ENCODE results near the gene FAHD1.

The FAHD1 gene

DNA sequence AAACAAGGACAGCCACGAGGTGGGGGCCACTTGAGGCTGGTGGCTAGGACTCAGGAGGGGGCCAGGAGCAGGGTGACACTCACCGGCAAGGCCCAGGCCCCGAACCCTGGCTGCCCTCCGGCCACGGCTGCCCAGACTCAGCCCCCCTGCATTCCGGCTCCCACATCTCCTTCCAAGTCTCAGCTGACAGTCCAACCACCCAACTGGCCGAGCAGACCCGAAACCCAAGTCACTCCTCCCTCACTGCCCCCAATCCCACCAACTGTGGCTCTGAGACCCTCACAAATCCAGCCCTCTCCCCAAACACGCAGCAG, 9.8 kb upstream of the FAHD1 start:
- Mint-ChIP-seq H3K36me3 (ENCODE audit: low read depth) (peaks cover 100% of the 10 kb centered on the region), H3K27ac (no peak overlapping the region), H3K9me3 (no peaks in the 10 kb centered on the region), H3K4me3 (no peak overlapping the region), H3K4me1 (ENCODE audit: low read depth) (peaks cover 9% of the 10 kb centered on the region), H3K27me3 (no peaks in the 10 kb centered on the region)
- intact Hi-C loops (cut with micrococcal nuclease) = no loop called here

DNA sequence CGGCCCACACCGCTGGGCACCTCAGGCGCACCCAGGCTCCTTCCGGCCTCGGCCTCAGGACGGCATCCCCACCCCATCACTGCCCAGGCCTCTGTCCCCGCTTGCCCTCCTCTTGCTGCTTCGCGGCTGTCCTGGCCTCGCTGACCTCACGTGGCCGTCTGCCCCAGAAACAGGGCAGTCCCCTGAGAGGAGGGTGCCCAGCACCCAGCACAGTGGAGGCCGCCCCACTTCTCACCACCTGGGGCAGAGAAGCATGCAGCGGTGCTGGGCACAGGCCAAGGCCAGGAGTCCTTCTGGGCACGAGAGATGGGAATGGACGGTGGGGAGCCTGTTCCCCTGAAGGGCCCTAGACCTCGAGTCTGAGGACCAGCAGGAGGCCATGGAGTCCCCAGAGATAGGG, 9.3 kb upstream of the FAHD1 start:
- H3K9me3 Mint-ChIP-seq = no peaks in the 10 kb centered on the region
- intact Hi-C loops (cut with micrococcal nuclease) = no loop called here
- peaks cover 100% of the 10 kb centered on the region for H3K36me3 Mint-ChIP-seq (ENCODE audit: low read depth)
- H3K27me3 Mint-ChIP-seq = no peaks in the 10 kb centered on the region
- H3K4me1 Mint-ChIP-seq (ENCODE audit: low read depth) = peaks cover 8% of the 10 kb centered on the region
- no peak overlapping the region for H3K27ac Mint-ChIP-seq
- H3K4me3 Mint-ChIP-seq = no peak overlapping the region

DNA sequence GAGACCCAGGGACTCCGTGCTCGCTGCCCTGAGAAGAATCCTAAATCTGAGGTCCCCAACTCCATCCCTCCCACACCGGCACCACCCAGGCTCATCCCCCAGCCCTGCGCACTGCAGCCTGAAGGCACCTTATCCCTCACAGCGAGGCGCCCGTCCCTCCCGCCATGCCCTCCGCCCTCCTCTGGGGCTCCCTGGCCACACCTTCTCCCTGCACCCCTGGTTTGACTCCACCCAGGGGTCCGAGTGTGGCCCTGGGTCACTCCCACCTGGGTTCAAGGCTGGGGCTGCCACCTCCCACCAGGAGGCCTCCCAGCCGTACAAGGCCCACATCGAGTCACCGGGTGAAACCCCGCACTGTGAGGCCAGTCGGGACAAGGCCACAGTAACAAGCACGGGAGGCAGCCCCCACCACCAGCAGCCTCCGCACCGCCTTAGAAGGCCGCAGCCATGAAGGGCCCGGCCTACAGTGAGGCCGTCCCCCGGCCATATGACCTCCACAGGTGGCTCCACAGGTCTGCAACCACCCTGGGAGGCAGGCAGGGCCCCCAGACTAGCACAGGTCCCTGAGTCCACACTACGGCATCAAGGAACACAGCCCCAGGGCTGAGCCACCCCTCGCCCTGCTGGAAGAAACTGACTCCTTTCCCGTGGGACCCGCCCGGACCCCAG, 8.7 kb upstream of the FAHD1 start:
- Mint-ChIP-seq H3K9me3 (no peaks in the 10 kb centered on the region), H3K4me1 (ENCODE audit: low read depth) (peaks cover 2% of the 10 kb centered on the region), H3K4me3 (no peak overlapping the region), H3K27me3 (no peaks in the 10 kb centered on the region), H3K27ac (no peak overlapping the region), H3K36me3 (ENCODE audit: low read depth) (peaks cover 97% of the 10 kb centered on the region)
- intact Hi-C loops (cut with micrococcal nuclease) = no loop called here

DNA sequence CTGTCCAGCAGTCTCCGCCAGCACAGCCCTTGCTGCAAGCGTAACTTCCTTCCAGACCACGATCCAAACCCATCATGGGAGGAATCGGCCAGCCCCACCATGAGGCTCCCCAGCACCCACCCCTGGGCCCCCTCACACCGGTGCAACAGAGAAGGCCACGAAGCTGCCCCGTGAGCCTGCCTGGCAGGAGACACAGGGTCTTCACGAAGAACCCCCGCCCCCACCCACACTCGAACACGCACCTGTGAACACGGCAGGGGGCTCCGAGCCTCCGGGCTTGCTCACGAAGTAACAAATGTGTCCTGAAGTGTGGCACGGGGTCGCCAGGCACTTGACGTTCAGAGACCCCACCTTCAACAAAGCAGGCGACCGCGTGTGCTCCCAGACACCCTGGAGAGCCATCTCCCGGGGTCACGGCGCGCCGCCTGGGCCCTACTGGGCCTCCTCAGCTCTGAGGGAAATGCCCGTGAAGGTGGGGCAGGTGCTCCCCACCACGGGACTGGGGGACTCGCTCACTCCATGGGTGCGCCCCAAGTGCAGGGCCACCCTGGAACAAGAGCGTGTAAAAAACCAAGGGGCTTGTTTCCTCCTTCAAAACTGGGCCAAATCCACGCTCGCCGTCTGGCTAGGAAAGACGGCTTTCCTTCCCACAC, 8.0 kb upstream of the FAHD1 start:
- no peaks in the 10 kb centered on the region for H3K9me3 Mint-ChIP-seq
- H3K4me1 Mint-ChIP-seq (ENCODE audit: low read depth) = peaks cover 4% of the 10 kb centered on the region
- intact Hi-C loops (cut with micrococcal nuclease) = no loop called here
- no peak overlapping the region for H3K4me3 Mint-ChIP-seq
- H3K27ac Mint-ChIP-seq = no peak overlapping the region
- no peaks in the 10 kb centered on the region for H3K27me3 Mint-ChIP-seq
- peaks cover 95% of the 10 kb centered on the region for H3K36me3 Mint-ChIP-seq (ENCODE audit: low read depth)

DNA sequence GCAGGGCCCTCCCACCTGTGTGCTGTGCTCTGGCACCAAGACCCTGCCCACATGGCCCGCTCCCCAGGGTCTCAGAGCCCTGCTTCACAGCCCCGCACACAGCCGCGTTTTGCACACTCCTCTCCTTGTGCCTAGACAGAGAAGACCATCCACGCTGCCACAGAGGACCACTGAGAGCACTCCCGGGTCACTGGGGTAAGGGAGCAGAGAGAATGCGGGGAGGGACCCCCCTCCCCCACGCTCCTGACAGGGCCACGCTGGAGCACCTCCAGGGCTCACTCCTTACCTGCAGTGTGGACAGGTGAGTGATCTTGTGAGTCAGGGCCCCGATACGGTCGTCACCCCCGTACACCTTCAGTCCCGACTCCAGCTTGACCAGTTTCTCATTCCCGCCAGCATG, 7.4 kb upstream of the FAHD1 start:
- H3K9me3 Mint-ChIP-seq = no peaks in the 10 kb centered on the region
- intact Hi-C loops (cut with micrococcal nuclease) = no loop called here
- H3K27ac Mint-ChIP-seq = no peak overlapping the region
- no peaks in the 10 kb centered on the region for H3K27me3 Mint-ChIP-seq
- H3K36me3 Mint-ChIP-seq (ENCODE audit: low read depth) = peaks cover 95% of the 10 kb centered on the region
- H3K4me1 Mint-ChIP-seq (ENCODE audit: low read depth) = peaks cover 10% of the 10 kb centered on the region
- no peak overlapping the region for H3K4me3 Mint-ChIP-seq

DNA sequence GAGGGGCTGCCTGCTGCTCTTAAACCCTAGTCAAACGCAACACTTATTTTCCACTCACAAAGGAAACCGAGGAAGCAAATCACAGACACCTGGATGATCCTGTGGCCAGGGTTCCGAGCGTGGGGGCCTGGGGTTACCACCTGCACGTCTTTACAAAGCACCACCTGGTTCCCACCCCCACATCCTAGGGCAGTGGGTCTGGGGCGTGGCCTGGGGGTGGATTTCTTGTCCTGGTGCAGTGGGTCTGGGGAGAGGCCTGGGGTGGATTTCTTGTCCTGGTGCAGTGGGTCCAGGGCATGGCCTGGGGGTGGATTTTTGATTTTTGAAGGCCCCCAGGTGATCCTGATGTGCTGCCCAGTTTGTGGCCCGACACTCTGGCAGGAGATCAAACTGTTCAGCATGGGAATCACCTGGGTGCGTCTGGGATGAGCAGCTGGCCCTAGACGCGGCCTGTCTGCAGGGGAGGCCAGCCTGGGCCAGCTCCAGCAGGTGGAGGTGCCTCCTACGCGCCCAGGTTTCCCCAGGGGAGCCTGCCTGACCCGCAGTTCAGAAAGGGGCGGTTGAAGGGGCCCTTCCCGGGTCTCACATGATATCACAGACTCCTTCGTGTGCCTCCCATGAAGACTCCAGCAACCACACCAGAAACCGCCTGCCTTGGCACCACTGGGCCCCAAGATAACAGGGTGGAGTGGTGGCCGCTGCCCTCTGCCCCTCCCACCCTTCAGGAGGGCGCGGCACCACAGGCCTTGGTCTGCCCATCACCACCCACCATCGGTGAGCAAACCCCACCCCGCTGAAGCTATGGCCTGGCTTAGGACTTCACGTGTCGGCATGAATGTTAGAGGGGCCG, 6.7 kb upstream of the FAHD1 start:
- Mint-ChIP-seq H3K9me3 (no peaks in the 10 kb centered on the region), H3K27ac (no peak overlapping the region), H3K27me3 (no peaks in the 10 kb centered on the region), H3K4me3 (no peak overlapping the region), H3K4me1 (ENCODE audit: low read depth) (peaks cover 14% of the 10 kb centered on the region), H3K36me3 (ENCODE audit: low read depth) (peaks cover 90% of the 10 kb centered on the region)
- intact Hi-C loops (cut with micrococcal nuclease) = no loop called here

DNA sequence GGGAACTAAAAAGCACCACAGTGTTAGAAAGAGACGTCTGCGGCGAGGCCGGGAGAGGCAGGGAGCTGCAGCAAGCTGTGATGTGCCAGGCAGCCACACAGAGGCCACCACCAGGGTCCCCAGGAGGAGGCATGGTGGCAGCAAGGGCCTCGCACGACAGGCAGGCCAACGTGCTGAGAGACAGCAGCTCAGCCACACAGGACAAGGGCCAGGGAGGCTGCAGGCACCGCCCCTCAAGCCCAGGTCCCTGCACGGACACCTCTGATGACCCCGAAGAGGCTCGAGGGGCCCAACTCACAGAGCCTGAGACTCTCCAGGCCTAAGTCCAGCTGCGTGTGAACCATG, 6.1 kb upstream of the FAHD1 start:
- H3K9me3 Mint-ChIP-seq = no peaks in the 10 kb centered on the region
- H3K36me3 Mint-ChIP-seq (ENCODE audit: low read depth) = peaks cover 84% of the 10 kb centered on the region
- no peaks in the 10 kb centered on the region for H3K27me3 Mint-ChIP-seq
- intact Hi-C loops (cut with micrococcal nuclease) = no loop called here
- no peak overlapping the region for H3K4me3 Mint-ChIP-seq
- no peak overlapping the region for H3K27ac Mint-ChIP-seq
- peaks cover 14% of the 10 kb centered on the region for H3K4me1 Mint-ChIP-seq (ENCODE audit: low read depth)

DNA sequence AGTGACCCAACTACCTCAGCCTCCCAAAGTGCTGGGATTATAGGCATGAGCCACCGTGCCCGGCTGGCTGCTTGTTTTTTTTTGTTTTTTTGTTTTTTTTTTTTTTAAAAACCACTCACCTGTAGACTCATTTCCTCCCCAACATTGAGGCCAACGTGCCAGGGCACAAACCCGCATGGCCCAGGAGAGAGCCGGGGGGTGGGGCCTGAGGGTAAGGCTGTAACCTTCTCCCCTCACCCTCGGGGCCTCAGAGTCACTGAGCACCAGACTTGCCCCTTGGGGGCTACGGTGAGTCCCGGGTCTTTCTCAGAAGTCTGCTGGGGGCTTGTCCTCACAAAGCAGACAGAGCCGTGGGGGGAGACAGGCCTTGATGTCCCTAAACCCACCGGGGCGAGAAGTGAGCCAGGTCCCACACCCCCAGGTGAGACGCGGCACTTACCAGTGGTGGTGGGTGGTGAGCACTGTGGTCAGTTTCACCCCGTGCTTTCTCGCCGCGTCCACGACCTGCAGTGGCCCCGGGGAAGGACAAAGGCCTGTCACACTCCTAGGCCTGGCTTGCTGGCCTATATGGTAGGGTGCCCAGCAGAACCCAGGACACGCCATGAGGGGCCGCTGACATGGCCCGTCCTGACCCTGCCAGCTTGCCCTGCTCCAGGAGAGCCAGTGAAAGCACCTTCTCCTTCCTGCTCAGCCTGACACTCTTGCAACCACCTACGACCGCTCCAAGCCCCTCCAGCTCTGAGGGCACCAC, 5.0 kb upstream of the FAHD1 start:
- no peak overlapping the region for H3K27ac Mint-ChIP-seq
- intact Hi-C loops (cut with micrococcal nuclease) = no loop called here
- H3K9me3 Mint-ChIP-seq = no peaks in the 10 kb centered on the region
- no peaks in the 10 kb centered on the region for H3K27me3 Mint-ChIP-seq
- no peak overlapping the region for H3K4me3 Mint-ChIP-seq
- peaks cover 75% of the 10 kb centered on the region for H3K36me3 Mint-ChIP-seq (ENCODE audit: low read depth)
- peaks cover 14% of the 10 kb centered on the region for H3K4me1 Mint-ChIP-seq (ENCODE audit: low read depth)

DNA sequence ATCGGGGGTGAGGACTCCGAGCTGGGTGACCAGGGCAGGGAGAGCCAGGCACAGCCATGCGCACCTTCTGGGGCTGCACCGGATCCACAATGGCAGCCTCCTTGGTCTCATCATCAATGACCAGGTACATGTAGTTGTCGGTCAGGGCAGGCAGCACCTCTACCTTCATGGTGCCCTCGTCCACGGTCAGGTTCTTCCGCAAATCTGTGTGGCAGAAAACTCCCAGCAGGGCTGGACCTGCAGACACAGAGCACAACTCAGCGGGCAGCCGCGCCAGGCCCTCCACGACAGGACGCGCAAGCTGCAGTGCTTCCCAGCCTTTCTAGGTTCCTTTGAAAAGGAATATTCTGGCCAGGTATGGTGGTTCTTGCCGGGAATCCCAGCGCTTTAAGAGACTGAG, 4.2 kb upstream of the FAHD1 start:
- intact Hi-C loops (cut with micrococcal nuclease) = no loop called here
- Mint-ChIP-seq H3K27me3 (no peaks in the 10 kb centered on the region), H3K27ac (no peak overlapping the region), H3K36me3 (ENCODE audit: low read depth) (peaks cover 74% of the 10 kb centered on the region), H3K9me3 (no peaks in the 10 kb centered on the region), H3K4me3 (no peak overlapping the region), H3K4me1 (ENCODE audit: low read depth) (peaks cover 19% of the 10 kb centered on the region)

DNA sequence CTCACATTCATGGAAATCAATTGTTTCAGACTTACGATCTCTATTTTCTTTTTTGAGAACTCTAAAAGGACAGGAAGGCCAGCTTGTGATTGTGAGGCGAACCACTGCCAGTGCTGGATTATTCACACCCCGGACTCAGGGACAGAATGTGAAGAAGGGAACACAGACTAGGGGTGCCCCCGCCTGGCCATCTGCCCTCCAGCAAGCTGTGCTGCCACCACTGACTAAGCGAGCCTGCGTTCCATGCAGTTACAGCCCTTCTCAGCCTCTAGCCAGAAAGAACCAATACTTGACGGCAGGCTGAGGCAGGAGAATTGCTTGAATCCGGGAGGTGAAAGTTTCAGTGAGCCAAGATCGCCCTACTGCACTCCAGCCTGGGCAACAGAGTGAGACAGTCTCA, 3.2 kb upstream of the FAHD1 start:
- Mint-ChIP-seq H3K4me3 (no peak overlapping the region), H3K27ac (no peak overlapping the region), H3K9me3 (no peaks in the 10 kb centered on the region), H3K4me1 (ENCODE audit: low read depth) (peaks cover 21% of the 10 kb centered on the region), H3K27me3 (no peaks in the 10 kb centered on the region), H3K36me3 (ENCODE audit: low read depth) (peaks cover 64% of the 10 kb centered on the region)
- intact Hi-C loops (cut with micrococcal nuclease) = no loop called here

DNA sequence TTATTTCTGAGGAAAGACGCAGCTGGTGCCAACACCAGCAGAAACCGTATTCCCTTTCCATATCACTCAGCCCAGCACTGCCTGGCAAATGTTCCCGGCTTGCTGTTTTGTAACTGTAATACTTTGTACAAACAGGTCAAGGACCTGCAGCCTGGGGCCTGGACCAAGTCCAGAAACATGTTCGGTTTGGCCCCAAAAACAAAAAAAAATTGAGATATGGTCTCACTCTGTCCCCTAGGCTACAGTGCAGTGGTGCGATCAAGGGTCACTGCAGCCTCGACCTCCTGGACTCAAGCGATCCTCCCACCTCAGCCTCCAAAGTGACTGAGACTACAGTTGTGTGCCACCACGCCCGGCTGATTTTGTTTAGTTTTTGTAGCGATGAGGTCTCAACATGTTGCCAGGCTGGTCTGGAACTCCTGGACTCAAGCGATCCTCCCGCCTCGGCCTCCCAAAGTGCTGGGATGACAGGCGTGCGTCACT, 1.6 kb upstream of the FAHD1 start:
- Mint-ChIP-seq H3K36me3 (ENCODE audit: low read depth) (peaks cover 55% of the 10 kb centered on the region), H3K4me1 (ENCODE audit: low read depth) (peaks cover 32% of the 10 kb centered on the region)

DNA sequence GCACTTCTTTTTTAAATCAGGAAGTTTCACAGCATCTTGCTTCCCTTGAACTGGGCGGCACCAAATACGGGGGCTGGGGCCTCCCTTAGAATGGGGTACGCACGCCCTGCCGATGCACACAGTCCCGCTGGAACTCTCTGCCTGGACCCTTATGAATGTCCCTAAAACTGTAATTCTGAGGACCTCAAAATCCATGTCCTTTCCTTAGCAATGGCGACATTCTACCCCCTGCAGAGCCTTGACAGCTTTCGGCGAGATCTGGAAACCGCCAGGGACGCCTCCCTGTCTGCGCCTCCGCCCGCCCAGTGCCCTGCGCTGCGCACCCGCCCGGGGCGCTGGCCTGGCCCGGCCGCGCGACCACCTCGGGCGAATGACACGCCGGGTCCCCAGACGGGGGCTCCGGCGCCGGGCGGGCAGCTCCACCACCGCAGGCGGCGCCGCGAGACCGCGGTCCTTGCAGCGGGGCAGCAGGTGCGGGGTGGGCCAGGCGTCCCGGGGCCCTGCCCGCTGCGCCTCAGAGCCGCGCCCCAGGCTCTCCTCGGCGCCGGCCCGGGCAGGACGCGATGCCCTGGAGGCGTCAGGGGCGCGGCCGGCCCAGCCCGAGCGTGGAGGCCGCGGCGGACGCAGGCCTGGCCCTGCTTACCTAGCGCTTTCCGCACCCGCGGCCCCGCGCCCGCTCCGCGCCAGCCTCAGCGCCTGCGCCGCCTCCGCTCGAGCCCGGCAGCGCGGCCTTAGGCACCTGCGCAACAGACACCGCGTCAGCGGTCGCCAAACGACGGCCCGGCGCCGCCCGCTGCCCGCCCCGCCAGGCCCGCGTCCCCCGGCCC, 929 bp upstream of the FAHD1 start:
- Mint-ChIP-seq H3K27ac (peak overlapping the region; percentile 95), H3K4me1 (ENCODE audit: low read depth) (peaks cover 32% of the 10 kb centered on the region), H3K9me3 (no peaks in the 10 kb centered on the region), H3K4me3 (peak overlapping the region; percentile 88), H3K36me3 (ENCODE audit: low read depth) (peaks cover 55% of the 10 kb centered on the region), H3K27me3 (no peaks in the 10 kb centered on the region)
- intact Hi-C loops (cut with micrococcal nuclease) = no loop called here

More for the DNA sequence above, 1.6 kb upstream of the FAHD1 start:
- Mint-ChIP-seq H3K27me3 (no peaks in the 10 kb centered on the region), H3K4me3 (peak overlapping the region; percentile 76), H3K27ac (peak overlapping the region; percentile 80), H3K9me3 (no peaks in the 10 kb centered on the region)
- intact Hi-C loops (cut with micrococcal nuclease) = no loop called here

DNA sequence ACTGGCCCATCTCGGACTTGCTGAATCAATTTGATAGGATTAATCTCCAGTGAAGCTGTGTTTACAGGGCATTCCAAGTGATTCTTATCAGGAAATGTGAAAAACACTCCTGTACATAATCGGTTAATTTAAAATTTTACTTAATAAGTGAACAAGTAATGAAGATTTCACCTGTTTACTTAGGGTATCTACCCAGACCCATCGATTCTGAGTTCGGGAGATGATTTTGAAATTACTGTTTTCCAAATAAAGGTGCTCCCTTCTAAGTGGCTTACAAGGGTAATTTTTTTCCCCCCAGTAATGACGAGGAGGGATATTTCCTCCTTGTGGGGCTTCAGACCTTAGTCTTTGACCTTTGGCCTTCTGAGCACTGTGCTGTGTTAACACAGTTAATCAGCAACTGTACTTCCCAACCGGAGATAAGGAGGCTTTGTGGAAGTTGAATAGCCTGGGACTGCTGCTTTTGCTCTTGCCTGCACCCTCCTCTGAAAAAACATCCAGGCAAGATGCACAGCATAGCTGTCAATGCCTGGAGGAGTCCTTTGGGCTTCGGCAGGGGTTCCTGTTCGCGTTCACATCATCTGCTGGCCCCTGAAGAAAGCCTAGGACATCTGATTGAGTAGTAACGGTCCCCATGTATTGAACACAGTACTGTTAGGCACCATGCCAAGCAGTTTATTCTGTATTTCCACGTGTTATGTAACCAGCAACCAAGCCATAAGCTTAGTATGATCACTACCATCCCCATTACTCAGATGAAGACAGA, 1.8 kb downstream of the FAHD1 start:
- no peaks in the 10 kb centered on the region for H3K27me3 Mint-ChIP-seq
- peaks cover 30% of the 10 kb centered on the region for H3K4me1 Mint-ChIP-seq (ENCODE audit: low read depth)
- H3K36me3 Mint-ChIP-seq (ENCODE audit: low read depth) = peaks cover 45% of the 10 kb centered on the region
- intact Hi-C loops (cut with micrococcal nuclease) = no loop called here
- H3K4me3 Mint-ChIP-seq = peak overlapping the region; percentile 30
- H3K9me3 Mint-ChIP-seq = no peaks in the 10 kb centered on the region
- no peak overlapping the region for H3K27ac Mint-ChIP-seq

Measured in dendritic cell treated with granulocyte-macrophage colony-stimulating factor and Interleukin-4, amounts not matched to agents 40 ng/mL and 50 ng/mL, for 4 days (primary cell).